Neural progenitor cell (in vitro differentiated cells): ENCODE measurements around the gene PARN.
"Not testable (repeated sequence)": the region's sequence is repeated elsewhere in the genome, so short reads cannot be mapped to it uniquely, and the experiment has no call there.

ENCODE experiments used
- CTCF ChIP-seq: fragments of 200-600 bp; sonication (generic); IDR thresholded peaks from 2 replicates; pipeline ENCODE4 v1.5.1; 2017; ENCODE audit warnings: antibody characterized with exemption, mild to moderate bottlenecking
- EZH2 ChIP-seq: fragments of 200-600 bp; sonication (generic); IDR thresholded peaks from 2 replicates; pipeline ENCODE4 v1.6.1; 2017; ENCODE audit warnings: antibody characterized with exemption, mild to moderate bottlenecking, moderate library complexity
- EZH2phosphoT487 ChIP-seq: fragments of 200-600 bp; sonication (generic); IDR thresholded peaks from 2 replicates; pipeline ENCODE4 v1.6.1; 2017; ENCODE audit warnings: antibody characterized with exemption

DNA sequence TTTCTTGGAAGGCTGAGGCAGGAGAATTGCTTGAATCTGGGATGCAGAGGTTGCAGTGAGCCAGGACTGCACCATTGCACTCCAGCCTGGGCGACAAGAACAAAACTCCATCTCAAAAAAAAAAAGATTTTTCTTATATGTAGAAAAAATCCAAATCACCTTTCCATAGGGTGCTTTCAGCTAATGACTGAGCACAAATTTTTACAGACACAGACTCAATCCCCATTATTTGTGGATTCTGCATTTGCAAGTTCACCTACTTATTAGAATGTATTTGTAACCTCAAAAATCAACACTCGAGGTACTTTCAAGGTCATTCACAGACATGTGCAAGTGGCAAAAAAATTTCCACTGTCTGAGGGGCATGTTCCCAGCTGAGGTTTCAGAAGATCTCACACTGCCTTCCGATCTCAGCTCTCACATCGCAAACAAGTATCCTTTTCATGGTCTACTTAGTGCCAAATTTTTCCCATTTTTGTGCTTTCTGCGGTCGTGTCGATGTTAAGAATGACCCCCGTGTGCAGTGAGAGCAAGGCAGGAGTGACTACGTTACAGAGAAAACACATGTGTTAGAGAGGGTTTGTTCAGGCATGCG, 234.3 kb downstream of the PARN start:
- not testable (repeated sequence) for TF ChIP-seq CTCF, EZH2phosphoT487, EZH2
